Tibial artery (tissue), 4 donors: Measurements from ENCODE around the gene DGKI.

Experiments
- DNase-seq, 2 donors: peaks; one replicate each; pipeline ENCODE4 v3.0.0-alpha.2; 2019
- H3K27ac ChIP-seq, 2 donors: fragments of 200-600 bp; sonication (generic) in 1 of 2; 1 replicate in 1 of 2; 2 replicates in 1 of 2; pipeline ENCODE4 v1.5.1; 2018 to 2019; ENCODE audit warnings: mild to moderate bottlenecking in 1 of 2
- H3K27me3 ChIP-seq, 2 donors: fragments of 200-600 bp; sonication (generic) in 1 of 2; one replicate each; pipeline versions ENCODE4 v1.5.1 to v1.6.0; 2016 to 2019
- H3K36me3 ChIP-seq, 3 donors: fragments of 200-600 bp; sonication (generic) in 2 of 3; one replicate each; pipeline ENCODE4 v1.5.1; 2016 to 2019; ENCODE audit warnings: mild to moderate bottlenecking in 2 of 3
- H3K4me1 ChIP-seq, 4 donors: fragments of 200-600 bp; sonication (generic) in 2 of 4; 1 replicate in 3 of 4; 2 replicates in 1 of 4; pipeline ENCODE4 v1.5.1; 2016 to 2019
- H3K4me3 ChIP-seq, 2 donors: fragments of 200-600 bp; sonication (generic) in 1 of 2; 1 replicate in 1 of 2; 2 replicates in 1 of 2; pipeline ENCODE4 v1.5.1; 2018 to 2019; ENCODE audit warnings: mild to moderate bottlenecking in 2 of 2
- H3K9me3 ChIP-seq, 3 donors: fragments of 200-600 bp; sonication (generic) in 1 of 3; one replicate each; pipeline ENCODE4 v1.5.1; 2016 to 2019
- intact Hi-C: fragments of 100-400 bp; cut with DNase I; formaldehyde crosslinking; loops from one replicate; pipeline ENCODE4 v1.15.0; 2023; ENCODE audit warnings: low total_unique reads
- TF ChIP-seq, protein P1 (sequence below), 2 experiments: fragments of 200-600 bp in 1 of 2; fragments of 450-650 bp in 1 of 2; IDR thresholded peaks; one replicate each; pipeline ENCODE4 v1.5.1; 2017 to 2019; ENCODE audit warnings: antibody characterized with exemption in 2 of 2, mild to moderate bottlenecking in 1 of 2, moderate library complexity in 1 of 2

DGKI gene

DNA sequence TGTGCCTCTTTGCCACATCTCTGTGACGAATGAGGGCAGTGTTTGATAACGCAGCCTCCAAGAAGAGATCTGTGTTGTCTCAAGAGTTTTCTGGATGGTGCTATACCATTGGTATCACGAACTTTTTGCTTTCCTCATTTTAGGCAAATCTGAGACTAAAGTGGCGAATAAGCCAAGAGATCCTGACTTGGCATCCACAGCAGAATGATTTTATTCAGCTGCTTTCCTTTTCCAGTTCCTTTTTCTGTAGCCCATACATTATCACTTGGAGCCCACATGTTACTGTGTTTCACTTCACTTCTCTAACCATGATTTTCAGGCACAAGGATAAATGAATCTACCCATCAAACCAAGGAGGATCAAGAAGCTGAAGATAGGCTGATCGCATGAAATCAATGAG is 325.3 kb downstream of the DGKI start:
- no peaks in the 10 kb centered on the region for H3K36me3 ChIP-seq
- H3K4me1 ChIP-seq: no peaks in the 10 kb centered on the region
- H3K27ac ChIP-seq: no peak overlapping the region
- no peak for DNase-seq
- H3K9me3 ChIP-seq: no peaks in the 10 kb centered on the region
- intact Hi-C loops: no loop called here
- no peak overlapping the region for H3K4me3 ChIP-seq
- no peaks in the 10 kb centered on the region for H3K27me3 ChIP-seq
- TF ChIP-seq, protein P1, sequence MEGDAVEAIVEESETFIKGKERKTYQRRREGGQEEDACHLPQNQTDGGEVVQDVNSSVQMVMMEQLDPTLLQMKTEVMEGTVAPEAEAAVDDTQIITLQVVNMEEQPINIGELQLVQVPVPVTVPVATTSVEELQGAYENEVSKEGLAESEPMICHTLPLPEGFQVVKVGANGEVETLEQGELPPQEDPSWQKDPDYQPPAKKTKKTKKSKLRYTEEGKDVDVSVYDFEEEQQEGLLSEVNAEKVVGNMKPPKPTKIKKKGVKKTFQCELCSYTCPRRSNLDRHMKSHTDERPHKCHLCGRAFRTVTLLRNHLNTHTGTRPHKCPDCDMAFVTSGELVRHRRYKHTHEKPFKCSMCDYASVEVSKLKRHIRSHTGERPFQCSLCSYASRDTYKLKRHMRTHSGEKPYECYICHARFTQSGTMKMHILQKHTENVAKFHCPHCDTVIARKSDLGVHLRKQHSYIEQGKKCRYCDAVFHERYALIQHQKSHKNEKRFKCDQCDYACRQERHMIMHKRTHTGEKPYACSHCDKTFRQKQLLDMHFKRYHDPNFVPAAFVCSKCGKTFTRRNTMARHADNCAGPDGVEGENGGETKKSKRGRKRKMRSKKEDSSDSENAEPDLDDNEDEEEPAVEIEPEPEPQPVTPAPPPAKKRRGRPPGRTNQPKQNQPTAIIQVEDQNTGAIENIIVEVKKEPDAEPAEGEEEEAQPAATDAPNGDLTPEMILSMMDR (IDR thresholded peaks at IDR 0.05): no peak

DNA sequence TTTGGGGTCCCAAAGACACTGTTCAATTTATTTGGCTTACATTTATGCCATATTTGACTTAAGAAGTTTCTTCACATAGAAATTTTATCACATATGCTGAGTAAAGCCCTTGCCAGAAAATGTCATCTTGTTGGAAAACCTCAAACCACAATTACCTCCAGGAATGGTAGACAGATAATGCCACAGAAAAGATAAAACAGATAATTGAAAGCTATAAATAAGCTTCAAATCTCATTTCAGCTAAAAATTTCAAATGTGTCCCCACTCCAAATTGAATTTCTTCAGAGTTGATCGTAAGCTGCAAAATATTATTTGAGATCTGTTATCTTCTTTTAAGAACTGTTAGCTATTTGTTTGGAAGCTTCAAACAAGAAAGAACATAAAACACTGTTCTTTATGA is 326.8 kb downstream of the DGKI start:
- Histone ChIP-seq H3K27ac (no peak overlapping the region), H3K9me3 (no peaks in the 10 kb centered on the region), H3K4me1 (no peaks in the 10 kb centered on the region), H3K27me3 (no peaks in the 10 kb centered on the region), H3K36me3 (no peaks in the 10 kb centered on the region), H3K4me3 (no peak overlapping the region)
- intact Hi-C loops: no loop called here
- TF ChIP-seq, protein P1 (IDR thresholded peaks at IDR 0.05): no peak
- no peak for DNase-seq

- intact Hi-C loops: no loop called here
- Histone ChIP-seq H3K36me3 (no peaks in the 10 kb centered on the region), H3K4me3 (no peak overlapping the region), H3K27ac (no peak overlapping the region), H3K9me3 (no peaks in the 10 kb centered on the region), H3K4me1 (no peaks in the 10 kb centered on the region), H3K27me3 (no peaks in the 10 kb centered on the region)
- no peak for DNase-seq
- TF ChIP-seq, protein P1 (IDR thresholded peaks at IDR 0.05): no peak
Observed at GRCh38 chr7:137519181-137519691, 327.5 kb downstream of the DGKI start.

DNA sequence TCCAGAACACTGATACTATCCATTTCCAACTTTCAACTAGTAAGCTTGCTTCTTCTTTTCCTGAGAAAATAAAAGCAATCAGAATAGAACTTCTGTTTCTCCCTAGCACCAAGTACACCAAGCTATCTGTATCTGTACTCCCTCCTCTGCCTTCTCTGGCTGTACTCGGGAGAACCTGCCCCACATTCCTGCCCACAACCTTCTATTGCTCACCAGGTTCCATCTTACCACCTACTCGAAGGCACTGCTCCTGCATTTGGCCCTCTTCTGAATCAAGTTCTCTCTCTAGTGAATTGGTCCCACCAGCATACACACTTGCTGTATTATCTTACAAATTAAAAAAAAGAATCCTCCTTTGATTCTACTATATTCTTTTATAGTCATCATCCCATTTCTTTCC is 333.7 kb downstream of the DGKI start:
- Histone ChIP-seq H3K27me3 (no peaks in the 10 kb centered on the region), H3K4me1 (no peaks in the 10 kb centered on the region), H3K36me3 (no peaks in the 10 kb centered on the region), H3K9me3 (no peaks in the 10 kb centered on the region), H3K27ac (no peak overlapping the region), H3K4me3 (no peak overlapping the region)
- TF ChIP-seq, protein P1 (IDR thresholded peaks at IDR 0.05): no peak
- no peak for DNase-seq
- intact Hi-C loops: no loop called here

GRCh38 chr7:137507096-137507495 is 339.7 kb downstream of the DGKI start:
- intact Hi-C loops: no loop called here
- H3K36me3 ChIP-seq: no peaks in the 10 kb centered on the region
- TF ChIP-seq, protein P1 (IDR thresholded peaks at IDR 0.05): no peak
- H3K27ac ChIP-seq: no peak overlapping the region
- H3K4me3 ChIP-seq: no peak overlapping the region
- no peaks in the 10 kb centered on the region for H3K27me3 ChIP-seq
- no peaks in the 10 kb centered on the region for H3K4me1 ChIP-seq
- no peaks in the 10 kb centered on the region for H3K9me3 ChIP-seq
- DNase-seq: no peak

DNA sequence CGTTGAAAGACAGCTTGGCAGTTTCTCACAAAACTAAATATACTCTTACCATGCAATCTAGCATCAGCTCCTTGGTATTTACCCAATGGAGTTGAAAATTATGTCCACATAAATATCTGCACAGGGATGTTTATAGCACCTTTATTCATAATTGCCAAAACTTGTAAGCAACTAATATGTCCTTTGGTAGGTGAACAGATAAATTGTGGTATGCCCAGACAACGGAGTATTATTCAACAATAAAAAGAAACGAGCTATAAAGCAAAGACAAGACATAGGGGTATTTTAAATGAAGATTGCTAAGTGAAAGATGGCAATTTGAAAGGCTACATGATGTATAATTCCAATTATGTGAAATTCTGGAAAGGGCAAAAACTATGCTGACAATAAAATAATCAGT is 340.7 kb downstream of the DGKI start:
- H3K27me3 ChIP-seq: no peaks in the 10 kb centered on the region
- DNase-seq: no peak
- intact Hi-C loops: no loop called here
- H3K27ac ChIP-seq: no peak overlapping the region
- H3K36me3 ChIP-seq: no peaks in the 10 kb centered on the region
- no peaks in the 10 kb centered on the region for H3K4me1 ChIP-seq
- TF ChIP-seq, protein P1 (IDR thresholded peaks at IDR 0.05): no peak
- no peaks in the 10 kb centered on the region for H3K9me3 ChIP-seq
- no peak overlapping the region for H3K4me3 ChIP-seq
